ENCODE measurements around the gene KCNQ1. TPM values are rescaled to one million over a fixed set of nuclear protein-coding genes. Genes with fewer than 3 reads are reported as not detected.

Gene KCNQ1
- total RNA-seq, 2 experiments from 2014 or later = 24.2 to 26.6 TPM

- peak; percentile 20 for DNase-seq
Observed at GRCh38 chr11:2517016-2517385, 72.2 kb downstream of the KCNQ1 start.

GRCh38 chr11:2517386-2518064, 72.7 kb downstream of the KCNQ1 start:
- H3K27me3 Mint-ChIP-seq = no peaks in the 10 kb centered on the region

More at GRCh38 chr11:2517016-2517385, 72.2 kb downstream of the KCNQ1 start:
- H3K27ac Mint-ChIP-seq = no peak overlapping the region
- no peak overlapping the region for H3K4me3 Mint-ChIP-seq
- H3K4me1 Mint-ChIP-seq = no peaks in the 10 kb centered on the region
- ATAC-seq (ENCODE audit: low read depth) = no peak
- no peaks in the 10 kb centered on the region for H3K9me3 Mint-ChIP-seq
- POLR2A ChIA-PET = no interaction called here
- no peaks in the 10 kb centered on the region for H3K36me3 Mint-ChIP-seq
- no peaks in the 10 kb centered on the region for H3K27me3 Mint-ChIP-seq

GRCh38 chr11:2518111-2518982, 73.5 kb downstream of the KCNQ1 start:
- Mint-ChIP-seq H3K27ac (no peak overlapping the region), H3K36me3 (no peaks in the 10 kb centered on the region), H3K4me1 (no peaks in the 10 kb centered on the region), H3K9me3 (no peaks in the 10 kb centered on the region), H3K4me3 (no peak overlapping the region), H3K27me3 (no peaks in the 10 kb centered on the region)
- POLR2A ChIA-PET = no interaction called here
- DNase-seq (peak; percentile 23), ATAC-seq (ENCODE audit: low read depth) (no peak)

More at GRCh38 chr11:2517386-2518064, 72.7 kb downstream of the KCNQ1 start:
- Mint-ChIP-seq H3K27ac (peak overlapping the region; percentile 16), H3K4me1 (no peaks in the 10 kb centered on the region), H3K4me3 (no peak overlapping the region), H3K36me3 (no peaks in the 10 kb centered on the region), H3K9me3 (no peaks in the 10 kb centered on the region)
- POLR2A ChIA-PET = no interaction called here
- peak; percentile 15 for DNase-seq
- no peak for ATAC-seq (ENCODE audit: low read depth)

- no peaks in the 10 kb centered on the region for H3K27me3 Mint-ChIP-seq
- POLR2A ChIA-PET = no interaction called here
- no peaks in the 10 kb centered on the region for H3K4me1 Mint-ChIP-seq
- H3K4me3 Mint-ChIP-seq = no peak overlapping the region
- ATAC-seq (ENCODE audit: low read depth) (no peak), DNase-seq (peak; percentile 25)
- H3K9me3 Mint-ChIP-seq = no peaks in the 10 kb centered on the region
- no peak overlapping the region for H3K27ac Mint-ChIP-seq
- no peaks in the 10 kb centered on the region for H3K36me3 Mint-ChIP-seq
Observed at GRCh38 chr11:2518983-2519340, 74.2 kb downstream of the KCNQ1 start.

GRCh38 chr11:2519517-2519861, 74.7 kb downstream of the KCNQ1 start:
- H3K36me3 Mint-ChIP-seq = no peaks in the 10 kb centered on the region
- H3K4me1 Mint-ChIP-seq = no peaks in the 10 kb centered on the region
- ATAC-seq (ENCODE audit: low read depth) (no peak), DNase-seq (no peak)
- no peaks in the 10 kb centered on the region for H3K27me3 Mint-ChIP-seq
- no peak overlapping the region for H3K27ac Mint-ChIP-seq
- H3K4me3 Mint-ChIP-seq = no peak overlapping the region
- H3K9me3 Mint-ChIP-seq = no peaks in the 10 kb centered on the region
- POLR2A ChIA-PET = no interaction called here

- ATAC-seq (ENCODE audit: low read depth) = no peak
- DNase-seq = peak; percentile 21
- H3K27me3 Mint-ChIP-seq = no peaks in the 10 kb centered on the region
Observed at GRCh38 chr11:2519862-2520735, 75.3 kb downstream of the KCNQ1 start.

GRCh38 chr11:2520736-2521035, 75.9 kb downstream of the KCNQ1 start:
- no peaks in the 10 kb centered on the region for H3K27me3 Mint-ChIP-seq
- no peak overlapping the region for H3K4me3 Mint-ChIP-seq
- no peak for DNase-seq
- no peaks in the 10 kb centered on the region for H3K9me3 Mint-ChIP-seq
- POLR2A ChIA-PET = no interaction called here
- H3K4me1 Mint-ChIP-seq = no peaks in the 10 kb centered on the region
- no peak for ATAC-seq (ENCODE audit: low read depth)
- no peak overlapping the region for H3K27ac Mint-ChIP-seq
- H3K36me3 Mint-ChIP-seq = no peaks in the 10 kb centered on the region

More at GRCh38 chr11:2519862-2520735, 75.3 kb downstream of the KCNQ1 start:
- H3K9me3 Mint-ChIP-seq = no peaks in the 10 kb centered on the region
- H3K36me3 Mint-ChIP-seq = no peaks in the 10 kb centered on the region
- no peaks in the 10 kb centered on the region for H3K4me1 Mint-ChIP-seq
- no peak overlapping the region for H3K27ac Mint-ChIP-seq
- POLR2A ChIA-PET = no interaction called here
- no peak overlapping the region for H3K4me3 Mint-ChIP-seq

- no peak overlapping the region for H3K4me3 Mint-ChIP-seq
- no peaks in the 10 kb centered on the region for H3K9me3 Mint-ChIP-seq
- no peak overlapping the region for H3K27ac Mint-ChIP-seq
- H3K4me1 Mint-ChIP-seq = peaks cover 4% of the 10 kb centered on the region
- no peaks in the 10 kb centered on the region for H3K36me3 Mint-ChIP-seq
- peak; percentile 19 for DNase-seq
- no peak for ATAC-seq (ENCODE audit: low read depth)
- no peaks in the 10 kb centered on the region for H3K27me3 Mint-ChIP-seq
- POLR2A ChIA-PET = no interaction called here
Observed at GRCh38 chr11:2521081-2521732, 76.4 kb downstream of the KCNQ1 start.

- H3K36me3 Mint-ChIP-seq = no peaks in the 10 kb centered on the region
- DNase-seq (peak; percentile 22), ATAC-seq (ENCODE audit: low read depth) (no peak)
- no peaks in the 10 kb centered on the region for H3K9me3 Mint-ChIP-seq
- H3K27ac Mint-ChIP-seq = no peak overlapping the region
- H3K27me3 Mint-ChIP-seq = no peaks in the 10 kb centered on the region
- H3K4me1 Mint-ChIP-seq = peaks cover 8% of the 10 kb centered on the region
- H3K4me3 Mint-ChIP-seq = no peak overlapping the region
- POLR2A ChIA-PET = interaction anchor here (0.6 kb wide), 1 partner anchor 80 kb away, joined by 3 read pairs; no protein-coding TSS in a partner anchor
Observed at GRCh38 chr11:2521733-2522630, 77.2 kb downstream of the KCNQ1 start.

GRCh38 chr11:2522631-2523255, 77.9 kb downstream of the KCNQ1 start:
- no peak overlapping the region for H3K27ac Mint-ChIP-seq
- H3K36me3 Mint-ChIP-seq = no peaks in the 10 kb centered on the region
- H3K9me3 Mint-ChIP-seq = no peaks in the 10 kb centered on the region
- ATAC-seq (ENCODE audit: low read depth) (no peak), DNase-seq (peak; percentile 28)
- no peak overlapping the region for H3K4me3 Mint-ChIP-seq
- peaks cover 9% of the 10 kb centered on the region for H3K4me1 Mint-ChIP-seq
- POLR2A ChIA-PET = interaction anchor here (0.6 kb wide), 1 partner anchor 81 kb away, joined by 3 read pairs; no protein-coding TSS in a partner anchor
- no peaks in the 10 kb centered on the region for H3K27me3 Mint-ChIP-seq

- ATAC-seq (ENCODE audit: low read depth) = no peak
- Mint-ChIP-seq H3K36me3 (no peaks in the 10 kb centered on the region), H3K9me3 (no peaks in the 10 kb centered on the region), H3K27ac (no peak overlapping the region), H3K27me3 (no peaks in the 10 kb centered on the region), H3K4me1 (peaks cover 9% of the 10 kb centered on the region), H3K4me3 (no peak overlapping the region)
- POLR2A ChIA-PET = no interaction called here
- DNase-seq = peak; percentile 27
Observed at GRCh38 chr11:2523821-2524391, 79.1 kb downstream of the KCNQ1 start.
